Measurements from ENCODE around the gene ARID5B. TPM values are rescaled to one million over a fixed set of nuclear protein-coding genes. Genes with fewer than 3 reads are reported as not detected.

The ARID5B gene
- total RNA-seq, 1 experiment from 2014 or later, result 0.04 TPM

GRCh38 chr10:62025901-62026879 lies 124.7 kb downstream of the ARID5B start:
- H3K4me1 ChIP-seq (ENCODE audit: insufficient read depth, low read length), result no peaks in the 10 kb centered on the region
- no peaks in the 10 kb centered on the region for H4K20me1 ChIP-seq (ENCODE audit: control insufficient read depth, insufficient read depth, insufficient read length)
- H3K9me3 Mint-ChIP-seq, result no peaks in the 10 kb centered on the region
- H4K8ac ChIP-seq (replicated peaks; ENCODE audit: insufficient read length, low read depth, low read length), result no peak overlapping the region
- no peak overlapping the region for H3K27ac Mint-ChIP-seq
- no peak overlapping the region for H3K27ac ChIP-seq (ENCODE audit: insufficient read length, low read depth, low read length)
- no peak overlapping the region for H2AK5ac ChIP-seq (ENCODE audit: insufficient read length, low read length)
- no peaks in the 10 kb centered on the region for H3K36me3 Mint-ChIP-seq (ENCODE audit: insufficient read depth in 1 of 3, low read depth in 3 of 3)
- no peak overlapping the region for H3K4ac ChIP-seq (ENCODE audit: low read depth, low read length)
- H2BK12ac ChIP-seq (ENCODE audit: insufficient read length, low read depth, low read length), result no peak overlapping the region
- no peak overlapping the region for H3T11ph ChIP-seq (ENCODE audit: low read length)
- no peaks in the 10 kb centered on the region for H3K79me2 ChIP-seq (ENCODE audit: insufficient read depth, low read length)
- WGBS (ENCODE audit: extremely low coverage, insufficient read length, low lambda C conversion rate), result no CpG with 5 or more reads among the region's 4 CpGs
- H2BK120ac ChIP-seq (ENCODE audit: low read depth, low read length, poor library complexity, severe bottlenecking), result no peak overlapping the region
- H3K4me2 ChIP-seq (ENCODE audit: insufficient read depth, insufficient read length, low read length), result no peak overlapping the region
- no peak overlapping the region for H2AFZ ChIP-seq (ENCODE audit: low read length)
- H3K56ac ChIP-seq (ENCODE audit: insufficient read length, low read depth, low read length), result no peak overlapping the region
- TF ChIP-seq CTCF (conservative IDR thresholded peaks at IDR 0.05), result no peak
- H3K79me1 ChIP-seq (ENCODE audit: insufficient read depth, low read depth, low read length, poor library complexity, severe bottlenecking), result no peaks in the 10 kb centered on the region
- no peak overlapping the region for H2BK5ac ChIP-seq (ENCODE audit: insufficient read length, low read length)
- H3K18ac ChIP-seq (ENCODE audit: insufficient read length, low read depth, low read length), result no peak overlapping the region
- DNase-seq, result no peak
- H3K9me3 ChIP-seq (ENCODE audit: control insufficient read depth, low read depth, low read length), result no peaks in the 10 kb centered on the region
- H3K4me1 Mint-ChIP-seq, result no peaks in the 10 kb centered on the region
- no peaks in the 10 kb centered on the region for H3K23me2 ChIP-seq (ENCODE audit: insufficient read length, low read depth, low read length, poor library complexity, severe bottlenecking)
- no peak overlapping the region for H2BK20ac ChIP-seq (ENCODE audit: low read depth, low read length, poor library complexity, severe bottlenecking)
- H3K27me3 ChIP-seq (ENCODE audit: insufficient read depth, low read length), result no peaks in the 10 kb centered on the region
- H4K91ac ChIP-seq (ENCODE audit: insufficient read length, low read depth, low read length), result no peak overlapping the region
- H3K23ac ChIP-seq (ENCODE audit: insufficient read length, low read depth, low read length), result no peak overlapping the region
- H3K9ac ChIP-seq (ENCODE audit: extremely low read depth, insufficient read length, low read length), result no peak overlapping the region
- no peak overlapping the region for H4K5ac ChIP-seq (ENCODE audit: insufficient read length, low read depth, low read length)
- no peak overlapping the region for H2BK15ac ChIP-seq (ENCODE audit: low read depth, low read length)
- no peak overlapping the region for H3K14ac ChIP-seq (ENCODE audit: insufficient read depth, low read length)
- H3K27me3 Mint-ChIP-seq (ENCODE audit: low read depth), result no peaks in the 10 kb centered on the region
- H3K4me3 Mint-ChIP-seq, result no peak overlapping the region
